Nephron progenitor cell (in vitro differentiated cells): ENCODE measurements around the gene ZNF771.
"Not testable (repeated sequence)": the region's sequence is repeated elsewhere in the genome, so short reads cannot be mapped to it uniquely, and the experiment has no call there.

Experiments used
- DNase-seq: peaks from one replicate; pipeline ENCODE4 v3.0.0; 2021
- H3K27ac Mint-ChIP-seq: 2 replicates; pipeline ENCODE4 v1.8.0; 2021; ENCODE audit warnings: mild to moderate bottlenecking, moderate library complexity, mixed read lengths
- H3K27me3 Mint-ChIP-seq: 2 replicates; pipeline ENCODE4 v1.8.0; 2021; ENCODE audit warnings: mild to moderate bottlenecking, low read depth, mixed read lengths; ENCODE audit not compliant: poor library complexity
- H3K36me3 Mint-ChIP-seq: 2 replicates; pipeline ENCODE4 v1.8.0; 2021; ENCODE audit warnings: low read depth, mixed read lengths
- H3K4me1 Mint-ChIP-seq: 2 replicates; pipeline ENCODE4 v1.8.0; 2021; ENCODE audit warnings: mixed read lengths
- H3K4me3 Mint-ChIP-seq: 2 replicates; pipeline ENCODE4 v1.8.0; 2021; ENCODE audit warnings: mild to moderate bottlenecking, moderate library complexity, mixed read lengths
- H3K9me3 Mint-ChIP-seq: 2 replicates; pipeline ENCODE4 v1.8.0; 2021; ENCODE audit warnings: mild to moderate bottlenecking, moderate library complexity, mixed read lengths
- CTCF ChIP-seq: fragments of 200-600 bp; sonication (generic); IDR thresholded peaks from 2 replicates; pipeline ENCODE4 v1.5.0; 2021; ENCODE audit warnings: antibody characterized with exemption

ZNF771 gene

GRCh38 chr16:30382111-30382881, 25.1 kb upstream of the ZNF771 start, which contains the start of gene SEPTIN1:
Gene SEPTIN1, minus strand, starts transcription at chr16:30382561. Its CDS starts 19 bp downstream, at chr16:30382542.
- DNase-seq: no peak
- Mint-ChIP-seq H3K27ac (peak within 1 kb of the TSS; percentile 98), H3K36me3 (peaks cover 9% of the 10 kb centered on the region), H3K4me3 (no peak within 1 kb of the TSS), H3K4me1 (peaks cover 52% of the 10 kb centered on the region), H3K9me3 (peaks cover 4% of the 10 kb centered on the region), H3K27me3 (peaks cover 4% of the 10 kb centered on the region)
- TF ChIP-seq CTCF: no peak

DNA sequence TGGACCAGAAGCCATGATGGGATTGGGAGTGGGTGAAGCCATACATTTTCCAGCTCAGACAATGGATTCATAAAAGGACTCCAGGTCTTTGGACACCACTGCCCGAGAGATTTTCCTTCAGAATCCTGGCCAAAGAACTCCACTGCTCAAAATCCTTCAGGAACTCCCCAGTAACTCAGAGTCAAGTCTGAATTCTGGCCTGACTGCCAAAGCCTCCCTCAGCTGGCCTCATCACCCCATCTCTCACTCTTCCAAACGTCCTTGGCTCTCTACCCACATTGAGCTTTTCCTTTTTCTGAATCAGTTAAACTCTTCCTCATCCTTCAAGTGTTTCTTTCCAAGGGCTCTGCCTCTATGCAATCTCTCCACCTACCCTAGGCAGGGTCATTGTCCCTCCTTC, 23.9 kb upstream of the ZNF771 start:
- Mint-ChIP-seq H3K9me3 (peaks cover 4% of the 10 kb centered on the region), H3K4me1 (peaks cover 45% of the 10 kb centered on the region)
- no peak for TF ChIP-seq CTCF

GRCh38 chr16:30394592-30395154, 12.7 kb upstream of the ZNF771 start:
- H3K9me3 Mint-ChIP-seq: no peaks in the 10 kb centered on the region
- peaks cover 44% of the 10 kb centered on the region for H3K4me1 Mint-ChIP-seq
- H3K4me3 Mint-ChIP-seq: peak overlapping the region; percentile 92
- no peak for DNase-seq
- peaks cover 6% of the 10 kb centered on the region for H3K36me3 Mint-ChIP-seq
- H3K27me3 Mint-ChIP-seq: peaks cover 2% of the 10 kb centered on the region
- peak overlapping the region; percentile 100 for H3K27ac Mint-ChIP-seq
- no peak for TF ChIP-seq CTCF

More for the DNA sequence above, 23.9 kb upstream of the ZNF771 start:
- Mint-ChIP-seq H3K4me3 (no peak overlapping the region), H3K27ac (peak overlapping the region; percentile 88), H3K27me3 (peaks cover 8% of the 10 kb centered on the region), H3K36me3 (peaks cover 9% of the 10 kb centered on the region)
- DNase-seq: no peak

DNA sequence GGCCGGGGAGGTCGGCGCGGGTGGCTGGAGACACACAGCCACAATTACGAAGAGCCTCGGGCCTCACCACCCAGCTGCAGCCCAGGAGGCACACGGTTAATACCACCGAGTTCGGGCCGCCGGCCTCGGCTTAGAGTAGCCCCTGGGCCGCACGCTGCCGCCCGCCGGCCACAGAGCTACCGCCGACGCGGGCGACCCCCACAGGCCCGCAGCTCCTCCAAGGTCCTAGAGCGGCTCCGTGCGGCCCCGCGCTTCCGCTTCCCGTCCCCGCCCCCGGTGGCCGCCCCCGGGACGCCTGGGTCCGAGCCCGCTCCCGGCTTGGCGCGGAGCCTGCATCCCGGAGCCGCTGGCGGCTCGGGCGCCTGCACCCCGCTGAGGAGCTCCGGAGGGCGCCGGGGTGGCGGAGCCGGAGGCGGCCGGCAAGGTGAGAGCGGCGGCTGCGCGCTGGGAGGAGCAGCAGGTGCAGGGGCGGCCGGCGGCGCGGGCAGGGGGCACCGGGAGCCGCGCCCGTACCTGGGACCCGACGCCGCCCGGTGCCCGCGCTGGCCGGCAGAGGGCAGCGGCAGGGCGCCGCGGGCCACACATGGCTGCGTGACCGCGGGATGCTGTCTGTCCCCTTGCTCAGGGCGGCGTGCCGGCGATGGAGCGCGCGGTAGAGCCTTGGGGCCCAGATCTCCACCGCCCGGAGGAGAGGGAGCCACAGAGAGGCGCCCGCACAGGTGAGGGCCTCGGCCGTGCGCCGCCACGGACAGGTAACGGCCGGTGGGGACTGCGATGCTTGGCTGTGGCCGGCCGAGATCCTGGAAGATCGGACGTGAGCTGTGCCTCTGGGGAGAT, 12.0 kb upstream of the ZNF771 start, which contains the start of gene ZNF48:
TSS of gene ZNF48 (plus strand) at position 266 of the 837 bp plus-strand sequence. CDS start at position 641, 375 bp downstream.
- TF ChIP-seq CTCF: peak; percentile 7
- Mint-ChIP-seq H3K27ac (peak within 1 kb of the TSS; percentile 100), H3K4me1 (peaks cover 49% of the 10 kb centered on the region), H3K4me3 (peak within 1 kb of the TSS; percentile 93), H3K9me3 (no peaks in the 10 kb centered on the region), H3K36me3 (peaks cover 6% of the 10 kb centered on the region), H3K27me3 (peaks cover 2% of the 10 kb centered on the region)
- DNase-seq: peak; percentile 80

- H3K9me3 Mint-ChIP-seq: no peaks in the 10 kb centered on the region
- H3K27me3 Mint-ChIP-seq: peaks cover 2% of the 10 kb centered on the region
- peak overlapping the region; percentile 93 for H3K4me3 Mint-ChIP-seq
- H3K36me3 Mint-ChIP-seq: peaks cover 6% of the 10 kb centered on the region
- peak overlapping the region; percentile 52 for H3K27ac Mint-ChIP-seq
- no peak for TF ChIP-seq CTCF
- DNase-seq: no peak
- peaks cover 49% of the 10 kb centered on the region for H3K4me1 Mint-ChIP-seq
Observed at GRCh38 chr16:30395992-30396585, 11.3 kb upstream of the ZNF771 start.

DNA sequence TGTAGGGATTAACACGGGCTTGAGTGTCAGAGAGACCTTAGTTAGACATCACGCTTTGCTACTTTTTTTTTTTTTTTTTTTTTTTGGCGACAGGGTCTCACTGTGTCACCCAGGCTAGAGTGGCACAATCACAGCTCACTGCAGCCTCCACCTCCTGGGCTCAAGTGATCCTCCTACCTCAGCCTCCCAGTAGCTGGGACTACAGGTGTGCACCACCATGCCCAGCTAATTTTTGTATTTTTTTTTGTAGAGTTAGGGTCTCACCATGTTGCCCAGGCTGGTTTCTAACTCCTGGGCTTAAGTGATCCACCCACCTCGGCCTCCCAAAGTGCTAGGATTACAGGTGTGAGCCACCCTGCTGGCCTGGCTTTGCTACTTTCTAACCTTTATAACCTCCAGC, 10.8 kb upstream of the ZNF771 start:
- not testable (repeated sequence) for H3K27ac Mint-ChIP-seq, H3K36me3 Mint-ChIP-seq, H3K27me3 Mint-ChIP-seq, H3K9me3 Mint-ChIP-seq, DNase-seq
- Mint-ChIP-seq H3K4me1 (peaks cover 54% of the 10 kb centered on the region), H3K4me3 (peak overlapping the region; percentile 93)
